ENCODE data around the gene YPEL5.

GRCh38 chr2:30148850-30149249 lies 2.0 kb downstream of the YPEL5 start:
- TF ChIP-seq POLR2AphosphoS5 (IDR thresholded peaks at IDR 0.05; ENCODE audit: insufficient read depth in 1 of 2, low read depth in 1 of 2) (no peak), CTCF (IDR thresholded peaks at IDR 0.05) (no peak), POLR2A (IDR thresholded peaks at IDR 0.05) (no peak)

Data from vagina (tissue), 2 donors.